Activated CD8-positive, alpha-beta memory T cell treated with anti-CD3 and anti-CD28 coated beads, Interleukin-2, amount 50 U/mL, for 1 hour (primary cell): ENCODE data around the gene OTUD6A.

Source experiments
- DNase-seq: peaks from one replicate; pipeline ENCODE4 v3.0.0-alpha.2; 2020; ENCODE audit errors: extremely low read depth

The OTUD6A gene, protein sequence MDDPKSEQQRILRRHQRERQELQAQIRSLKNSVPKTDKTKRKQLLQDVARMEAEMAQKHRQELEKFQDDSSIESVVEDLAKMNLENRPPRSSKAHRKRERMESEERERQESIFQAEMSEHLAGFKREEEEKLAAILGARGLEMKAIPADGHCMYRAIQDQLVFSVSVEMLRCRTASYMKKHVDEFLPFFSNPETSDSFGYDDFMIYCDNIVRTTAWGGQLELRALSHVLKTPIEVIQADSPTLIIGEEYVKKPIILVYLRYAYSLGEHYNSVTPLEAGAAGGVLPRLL

DNA sequence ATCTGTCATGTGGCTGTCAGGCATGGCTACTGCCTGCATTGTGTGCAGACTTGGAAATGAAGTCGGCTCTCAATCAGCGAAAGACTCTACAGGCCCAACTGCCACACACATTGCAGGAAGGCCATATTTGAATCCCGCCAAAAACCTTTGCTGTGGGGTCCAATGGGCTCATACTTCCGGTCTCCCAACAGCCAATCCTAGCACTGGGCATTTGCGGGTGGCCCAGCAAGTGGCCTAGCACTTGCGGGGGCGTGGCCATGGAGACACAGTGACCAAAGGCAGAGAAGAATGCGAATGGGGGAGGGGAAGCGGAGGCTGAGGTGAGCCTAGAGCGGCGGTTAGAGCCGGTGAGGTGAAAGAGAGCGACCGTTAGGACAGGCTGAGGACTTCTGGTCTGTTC lies at the start of gene OTUD6A:
OTUD6A (plus strand) TSS at position 382 of the 400 bp plus-strand sequence. CDS start 68 bp downstream, outside the sequence.
- no peak for DNase-seq

DNA sequence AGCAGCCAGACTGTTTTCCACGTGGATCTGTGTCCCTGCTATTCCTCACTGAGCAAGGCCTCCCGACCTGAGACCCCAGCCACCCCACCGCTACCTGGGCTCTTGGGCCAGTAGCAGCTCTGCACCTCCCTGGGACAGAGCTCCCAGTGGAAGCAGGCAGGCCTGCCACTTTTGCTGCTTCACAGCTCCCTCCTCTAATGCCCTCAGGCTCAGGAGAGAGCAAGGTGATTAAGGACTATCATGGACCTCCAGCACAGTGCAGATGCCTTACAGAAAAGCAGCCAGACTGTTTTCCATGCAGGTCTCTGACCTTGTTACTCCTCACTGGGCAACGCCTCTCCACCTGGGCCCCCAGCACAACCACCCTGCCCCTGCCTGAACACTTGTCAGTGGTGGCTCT lies 49.5 kb upstream of the OTUD6A start:
- no peak for DNase-seq

DNA sequence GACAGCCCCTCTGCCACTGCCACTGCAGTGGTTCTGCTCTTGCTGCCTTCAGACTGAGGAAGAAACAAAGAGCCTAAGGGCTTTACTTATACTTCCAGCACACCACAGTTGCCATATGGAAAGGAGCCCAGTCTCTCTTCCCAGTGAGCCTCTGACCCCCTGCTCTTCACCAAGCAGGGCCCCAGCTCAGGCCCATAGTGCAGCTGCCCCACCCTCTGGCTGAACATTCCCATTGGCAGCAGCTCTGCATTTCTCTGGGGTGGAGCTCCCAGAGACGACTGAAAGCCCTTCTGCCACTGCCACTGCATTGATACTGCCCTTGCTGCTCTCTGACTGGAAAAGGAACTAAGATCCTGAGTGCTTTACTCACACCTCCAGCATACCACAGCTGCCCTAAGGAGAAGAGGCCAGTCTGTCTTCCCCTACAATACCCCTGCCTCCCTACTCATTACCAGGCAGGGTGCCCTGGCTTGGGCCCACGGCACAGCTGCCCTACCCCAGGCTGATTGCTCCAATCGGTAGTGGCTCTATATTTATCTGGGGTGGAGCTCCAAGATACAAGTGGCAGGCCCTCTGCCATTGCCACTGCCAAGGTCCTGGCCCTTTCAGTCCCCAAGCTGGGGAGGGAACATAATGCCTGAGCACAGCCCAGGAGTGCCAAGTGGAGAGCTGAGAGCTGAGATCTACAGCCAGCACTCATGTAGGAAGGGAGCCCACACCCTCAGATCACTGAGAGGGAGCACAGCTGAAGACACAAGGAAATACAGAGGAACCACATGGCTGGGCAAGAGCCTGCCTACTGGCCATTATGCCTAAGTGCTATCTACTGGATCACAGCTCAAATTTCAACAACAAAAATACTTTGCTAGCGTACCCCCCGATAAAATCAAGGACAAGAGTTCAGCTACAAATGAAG lies 48.5 kb upstream of the OTUD6A start:
- no peak for DNase-seq

DNA sequence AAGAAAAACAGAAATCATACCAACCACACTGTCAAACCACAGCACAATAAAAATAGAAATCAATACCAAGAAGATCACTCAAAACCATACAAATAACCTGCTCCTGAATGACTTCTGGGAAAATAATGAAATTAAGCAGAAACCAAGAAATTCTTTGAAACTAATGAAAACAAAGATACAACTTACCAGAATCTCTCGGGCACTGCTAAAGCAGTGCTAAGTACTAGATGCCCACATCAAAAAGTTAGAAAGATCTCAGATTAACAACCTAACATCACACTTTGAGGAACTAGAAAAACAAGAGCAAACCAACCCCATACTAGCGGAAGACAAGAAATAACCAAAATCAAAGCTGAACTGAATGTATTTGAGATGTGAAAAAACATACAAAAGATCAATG lies 45.7 kb upstream of the OTUD6A start:
- no peak for DNase-seq

DNA sequence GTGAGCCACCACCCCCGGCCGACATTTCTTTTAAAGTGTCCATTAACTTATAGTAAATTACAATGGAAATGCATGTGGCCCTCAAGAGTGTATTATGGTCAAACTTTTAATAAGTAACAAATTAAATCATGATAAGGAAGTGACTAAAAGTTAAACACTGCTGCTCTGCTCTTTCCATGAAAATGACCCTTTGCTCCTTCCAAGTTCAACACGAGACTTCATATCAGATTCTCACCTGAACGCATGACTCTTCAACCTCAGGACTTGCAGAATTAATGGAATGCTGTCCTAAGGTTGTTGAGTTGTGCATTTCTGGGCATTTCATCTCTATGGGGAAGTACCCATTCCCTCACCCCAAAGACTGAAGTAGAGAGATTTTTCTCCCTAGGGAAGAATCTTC lies 39.6 kb upstream of the OTUD6A start:
- no peak for DNase-seq

DNA sequence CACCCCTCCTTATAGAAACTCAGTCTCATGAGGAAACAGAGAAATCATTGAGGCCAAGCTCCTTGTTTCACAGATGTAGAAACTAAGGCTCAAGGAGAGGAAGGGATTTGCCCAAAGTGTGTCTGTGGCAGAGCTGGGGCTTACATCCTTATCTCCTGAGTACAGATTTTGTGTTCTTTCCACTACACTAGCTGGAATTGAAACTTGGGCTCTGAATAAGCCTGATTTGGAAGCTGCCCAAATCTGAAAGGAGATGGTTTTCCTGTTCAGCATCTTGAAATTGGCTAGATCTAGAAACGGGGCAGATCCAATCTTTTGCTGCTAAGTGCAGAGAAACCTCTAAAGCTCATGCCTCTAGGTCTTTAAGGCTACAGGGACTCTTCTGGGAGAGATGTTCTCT lies 36.8 kb upstream of the OTUD6A start:
- DNase-seq, result no peak

DNA sequence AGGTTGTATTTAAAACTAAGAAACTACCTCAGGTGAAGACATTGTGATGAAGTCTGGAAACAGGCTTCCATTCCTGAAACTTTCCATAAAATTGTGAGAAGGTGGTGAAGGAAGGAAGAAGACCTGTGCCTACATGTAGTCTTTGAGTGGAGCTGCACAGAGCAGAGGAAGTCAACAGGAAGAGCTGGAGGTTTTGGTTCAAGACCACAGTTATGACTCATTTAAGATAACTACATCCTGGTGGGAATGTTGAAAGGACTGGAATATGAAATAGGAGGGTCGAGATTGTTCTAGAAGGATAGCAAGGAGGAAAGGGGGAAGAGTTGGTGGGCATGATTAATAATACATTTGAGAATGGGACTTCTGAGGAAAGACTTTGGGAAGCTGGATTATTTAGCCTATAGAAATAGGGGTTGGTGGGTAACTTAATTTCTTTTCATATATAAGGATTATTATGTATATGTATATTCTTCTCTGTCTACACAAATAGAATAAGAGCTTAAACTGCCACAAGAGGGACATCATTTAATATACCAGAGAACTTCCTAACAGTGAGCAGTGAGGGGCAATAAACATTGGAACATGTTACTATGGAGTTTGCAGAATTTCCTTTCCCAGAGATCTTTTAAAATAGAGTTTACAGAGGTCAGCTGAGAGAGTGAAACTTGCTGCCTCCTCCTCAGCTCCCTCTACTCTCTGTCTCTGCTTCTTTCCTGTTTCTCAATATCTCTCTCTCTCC lies 36.0 kb upstream of the OTUD6A start:
- no peak for DNase-seq

DNA sequence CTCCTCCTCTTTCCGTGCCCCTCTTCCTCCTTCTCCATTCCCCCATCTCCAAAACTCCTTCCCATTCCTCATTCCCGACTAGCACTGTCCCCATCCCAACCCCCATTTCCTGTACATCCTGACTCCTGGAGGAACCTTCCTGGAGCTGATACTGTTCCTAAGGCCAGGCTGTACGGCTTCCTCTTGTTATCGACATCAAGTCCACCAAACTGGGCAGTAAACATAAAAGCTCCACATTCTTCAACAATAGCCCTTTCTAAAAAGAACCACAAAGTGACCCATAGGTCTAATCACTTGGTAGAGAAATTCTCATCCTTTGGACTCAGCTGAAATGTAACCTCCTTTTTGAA lies 35.4 kb upstream of the OTUD6A start:
- no peak for DNase-seq

DNA sequence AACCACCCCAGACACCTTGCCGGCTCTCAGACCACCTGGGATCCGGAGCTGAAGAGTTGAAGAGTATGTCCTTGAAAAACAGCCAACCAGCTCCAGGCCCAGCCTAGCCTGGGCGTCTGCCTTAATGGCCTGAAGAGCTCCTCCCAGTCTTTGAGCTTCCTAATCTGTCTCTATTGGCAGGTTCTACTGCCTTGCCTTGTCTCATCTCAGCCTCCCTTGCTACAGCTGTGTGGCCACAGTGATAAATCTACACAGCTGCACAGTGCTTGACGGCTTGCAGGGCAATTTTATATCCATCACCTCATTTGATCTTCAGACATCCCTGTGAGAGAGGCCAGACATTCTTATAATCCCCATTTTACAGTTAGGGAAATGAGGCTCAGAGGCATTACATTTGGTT lies 32.4 kb upstream of the OTUD6A start:
- DNase-seq, result no peak

DNA sequence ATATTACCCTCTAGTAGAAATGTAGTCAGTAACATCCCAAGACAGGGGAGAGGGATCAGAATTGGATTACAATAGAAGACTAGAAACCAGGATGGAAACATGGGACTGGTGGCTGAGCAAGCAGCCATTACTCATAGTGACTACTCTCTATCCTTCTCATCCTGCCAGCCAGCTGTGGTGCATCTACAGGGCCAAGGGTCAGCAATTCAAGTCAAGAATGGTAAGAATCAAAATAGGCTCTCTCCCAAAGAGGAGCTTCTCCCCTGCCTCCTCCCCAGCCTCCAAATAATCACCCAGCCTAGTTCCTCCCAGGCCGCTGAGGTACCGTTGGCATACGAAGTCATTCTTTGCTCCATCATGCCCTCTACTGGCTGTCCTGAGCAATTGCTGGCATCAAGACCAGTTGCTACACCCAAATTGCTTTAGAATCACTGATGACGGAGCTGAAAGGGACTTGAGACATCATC lies 31.9 kb upstream of the OTUD6A start:
- DNase-seq, result no peak

DNA sequence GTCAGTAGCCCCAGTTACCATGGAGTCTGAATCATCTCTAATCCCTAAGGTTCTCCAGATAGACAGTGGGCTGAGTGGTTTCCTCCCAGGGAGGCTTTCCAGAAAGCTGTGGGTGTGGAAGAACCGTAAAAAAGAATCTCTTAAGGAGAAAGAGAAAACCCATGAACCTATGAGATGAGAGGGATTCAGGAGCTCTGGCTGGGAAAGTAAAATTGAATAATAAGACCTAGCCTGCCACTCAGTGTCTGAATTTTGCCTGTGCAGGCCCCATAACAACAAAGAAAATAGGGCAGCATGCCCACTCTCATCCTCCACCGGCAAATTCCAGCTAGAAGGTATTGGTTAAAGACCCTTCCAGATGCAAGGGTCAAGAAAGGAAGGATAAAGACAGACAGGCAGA lies 29.5 kb upstream of the OTUD6A start:
- DNase-seq, result no peak

DNA sequence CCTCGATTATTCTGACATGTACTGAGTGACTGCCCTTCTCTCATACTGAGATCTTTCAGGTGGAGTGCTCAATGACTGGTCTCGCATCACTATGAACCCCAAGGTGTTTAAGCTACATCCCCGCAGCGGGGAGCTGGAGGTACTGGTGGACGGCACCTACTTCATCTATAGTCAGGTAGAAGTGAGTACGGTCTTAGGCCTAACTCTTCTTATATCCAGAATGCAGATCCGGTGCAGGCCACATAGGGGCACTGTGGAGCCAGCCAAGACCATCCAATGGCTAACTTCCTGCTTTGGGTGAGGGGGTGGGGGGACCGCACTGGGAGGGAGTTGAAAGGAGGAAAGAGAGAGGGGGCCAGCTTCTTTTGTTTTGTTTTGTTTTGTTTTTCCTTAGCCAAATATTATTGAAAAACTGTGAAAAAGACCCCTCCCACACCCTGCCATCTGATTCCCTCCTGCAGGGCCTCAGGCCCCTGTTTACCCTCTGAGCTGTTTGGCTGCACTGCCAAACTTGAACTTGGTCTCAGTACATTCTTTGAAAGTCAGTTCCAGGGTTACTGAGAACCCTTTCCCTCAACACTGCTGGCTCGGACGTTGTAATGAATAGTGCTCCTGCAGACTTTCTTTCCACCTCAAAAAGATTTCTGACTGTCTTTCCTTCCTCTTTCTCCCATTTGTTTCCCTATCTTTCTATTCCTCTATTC lies 28.8 kb upstream of the OTUD6A start:
- no peak for DNase-seq

DNA sequence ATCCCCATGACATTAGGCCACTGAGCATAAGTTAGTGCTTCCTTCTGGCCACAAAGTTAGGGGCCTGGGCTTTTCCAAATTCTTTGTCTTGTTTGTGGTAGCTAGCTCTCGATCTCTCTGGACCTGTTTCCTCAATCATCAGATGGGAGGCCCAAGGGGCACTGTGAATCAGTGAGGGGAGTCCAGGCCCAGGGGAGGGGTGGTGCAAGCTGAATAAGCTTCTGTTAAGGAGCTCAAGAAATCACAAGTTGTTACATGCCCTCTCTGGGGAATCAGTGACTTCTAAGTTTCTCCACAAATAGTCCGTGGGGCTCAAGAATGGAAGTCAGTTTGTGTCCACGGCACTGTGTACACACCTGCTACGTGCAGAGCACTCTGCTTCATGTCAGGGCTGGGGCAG lies 27.6 kb upstream of the OTUD6A start:
- DNase-seq, result no peak

DNA sequence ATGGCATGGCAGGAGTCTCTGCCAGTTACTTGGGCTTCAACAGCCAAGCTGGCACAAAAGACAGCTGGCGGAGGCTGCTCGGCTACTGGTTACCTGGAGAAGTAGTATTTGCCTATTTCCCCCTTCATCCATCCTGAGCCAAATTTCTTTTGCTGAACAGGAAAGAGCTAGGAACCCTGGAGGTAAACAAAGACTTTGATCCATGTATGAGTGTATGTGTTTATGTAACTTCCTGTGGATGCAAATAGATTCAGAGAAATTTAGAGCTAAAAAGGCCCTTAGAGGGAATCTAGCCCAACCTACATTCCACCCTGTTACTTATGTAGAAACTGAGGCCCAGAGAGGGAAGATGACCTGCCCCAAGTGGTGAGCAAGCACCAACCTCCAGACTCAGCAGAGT lies 23.7 kb upstream of the OTUD6A start:
- no peak for DNase-seq

DNA sequence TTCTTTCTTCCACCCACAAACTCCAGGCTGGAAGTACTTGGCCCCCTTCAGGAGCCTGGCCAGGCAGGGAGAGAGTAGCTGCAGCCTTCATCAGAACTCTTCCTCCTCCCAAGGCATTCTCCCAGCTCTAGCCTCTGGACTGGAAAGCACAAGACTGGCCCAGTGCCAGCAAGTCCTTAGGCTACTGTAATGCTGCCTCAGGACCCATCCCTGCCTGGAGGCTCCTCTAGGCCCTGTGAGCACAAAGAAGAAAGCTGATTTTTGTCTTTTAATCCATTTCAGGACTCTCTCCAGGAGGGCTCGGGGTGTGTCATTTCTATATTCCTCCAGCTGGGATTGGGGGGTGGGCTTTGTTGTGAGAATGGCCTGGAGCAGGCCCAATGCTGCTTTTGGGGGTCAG lies 23.3 kb upstream of the OTUD6A start:
- no peak for DNase-seq

DNA sequence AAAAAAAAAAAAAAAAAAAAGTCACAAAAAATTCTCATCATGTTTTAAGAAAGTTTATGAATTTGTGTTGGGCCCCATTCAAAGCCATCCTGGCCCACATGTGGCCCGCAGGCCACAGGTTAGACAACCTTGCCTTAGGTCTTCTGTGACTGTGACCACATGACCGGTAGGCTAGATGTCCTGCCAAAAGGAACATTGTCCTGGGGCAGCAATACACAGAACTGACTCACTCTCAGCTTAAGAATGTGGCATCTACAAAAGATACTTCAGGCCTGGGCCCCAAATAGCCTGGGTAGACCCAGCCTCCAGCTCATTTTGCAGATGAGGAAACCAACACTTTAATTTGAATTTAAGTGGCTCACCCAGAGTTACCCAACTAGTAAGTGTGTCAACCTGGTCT lies 22.5 kb upstream of the OTUD6A start:
- DNase-seq, result no peak

DNA sequence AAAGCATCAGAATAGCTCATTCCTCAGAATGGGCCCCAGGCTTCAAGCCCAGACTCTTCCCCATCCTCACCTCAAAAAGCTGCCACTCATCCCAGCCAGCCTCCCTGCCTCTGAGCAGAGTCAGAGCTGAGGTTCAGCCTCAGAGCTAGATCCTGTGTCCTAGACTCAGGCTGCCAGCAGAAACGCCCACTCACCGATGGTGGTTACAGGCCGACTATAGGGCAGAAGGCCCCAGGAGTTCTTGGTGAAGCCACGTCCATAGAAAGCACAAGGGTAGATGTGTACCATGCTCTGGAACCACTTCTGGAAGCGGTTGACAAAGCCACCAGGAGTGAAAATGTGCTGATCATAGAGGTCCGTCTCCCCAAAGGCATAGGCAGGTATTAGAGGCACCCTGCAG lies 20.3 kb upstream of the OTUD6A start:
- DNase-seq, result no peak

DNA sequence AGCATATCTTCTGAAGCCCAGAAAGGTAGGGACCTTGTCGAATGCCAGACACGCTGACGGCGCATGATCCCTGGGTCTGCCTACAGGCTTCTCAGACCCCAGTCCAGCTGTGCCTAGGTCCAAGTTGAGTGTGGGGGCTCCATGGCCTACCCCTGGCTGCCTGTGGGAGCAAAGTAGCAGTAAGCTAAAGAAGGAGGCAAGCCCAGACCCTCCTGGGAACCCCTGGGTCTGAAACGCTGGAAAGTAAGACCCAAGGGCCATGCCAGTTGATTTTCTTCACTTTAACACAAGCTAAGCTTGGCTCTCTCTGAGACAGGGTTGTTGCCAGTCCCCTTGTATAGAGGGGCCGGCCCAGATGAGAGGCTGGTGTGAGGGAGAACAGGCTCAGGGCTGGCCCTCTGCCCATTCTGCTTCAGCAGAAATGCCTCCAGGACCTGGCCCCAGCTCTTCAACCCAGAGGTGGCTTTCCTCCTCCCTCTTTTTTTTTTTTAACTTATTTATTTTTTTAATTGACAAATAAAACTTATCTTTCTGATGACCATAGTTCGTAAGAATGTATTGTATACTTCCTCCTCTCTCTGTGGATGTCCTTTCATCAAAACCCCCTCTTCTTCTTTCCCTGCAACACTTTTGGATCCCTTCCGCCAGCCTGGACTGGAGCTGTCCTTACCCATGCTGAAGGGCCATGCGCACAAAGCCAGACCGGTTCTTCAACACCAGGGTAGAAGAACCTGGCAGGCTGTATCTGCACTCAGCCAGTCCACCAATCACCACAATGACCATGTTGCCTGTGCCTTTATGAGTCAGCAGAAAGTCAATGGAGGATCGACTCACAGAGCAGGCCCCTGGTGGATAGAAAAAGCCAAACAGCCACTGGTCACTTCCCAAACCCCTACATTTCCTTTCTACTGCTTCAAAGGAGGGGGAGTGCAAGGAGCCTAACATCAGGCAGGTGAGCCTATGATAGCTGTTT lies 19.6 kb upstream of the OTUD6A start:
- DNase-seq, result no peak

DNA sequence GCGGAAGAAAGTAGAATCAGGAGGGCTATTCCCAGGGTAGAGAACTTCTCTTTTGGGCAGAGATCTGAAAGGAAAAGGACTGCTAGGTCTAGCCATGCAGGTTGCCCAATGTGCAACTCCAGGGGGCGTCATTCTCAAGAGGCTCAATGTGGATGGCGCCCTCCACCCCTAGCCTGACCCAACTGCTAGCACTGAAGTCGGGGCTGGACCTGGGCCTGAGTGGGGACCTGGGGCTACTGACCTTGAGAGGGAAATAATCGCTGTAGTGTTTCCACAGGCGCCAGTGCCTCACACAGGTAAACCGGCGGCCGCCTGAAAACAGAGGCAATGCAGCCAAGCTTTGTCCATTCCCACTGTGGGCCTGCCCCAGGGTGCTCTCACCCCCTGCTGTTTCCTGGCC lies 18.6 kb upstream of the OTUD6A start:
- DNase-seq, result no peak

DNA sequence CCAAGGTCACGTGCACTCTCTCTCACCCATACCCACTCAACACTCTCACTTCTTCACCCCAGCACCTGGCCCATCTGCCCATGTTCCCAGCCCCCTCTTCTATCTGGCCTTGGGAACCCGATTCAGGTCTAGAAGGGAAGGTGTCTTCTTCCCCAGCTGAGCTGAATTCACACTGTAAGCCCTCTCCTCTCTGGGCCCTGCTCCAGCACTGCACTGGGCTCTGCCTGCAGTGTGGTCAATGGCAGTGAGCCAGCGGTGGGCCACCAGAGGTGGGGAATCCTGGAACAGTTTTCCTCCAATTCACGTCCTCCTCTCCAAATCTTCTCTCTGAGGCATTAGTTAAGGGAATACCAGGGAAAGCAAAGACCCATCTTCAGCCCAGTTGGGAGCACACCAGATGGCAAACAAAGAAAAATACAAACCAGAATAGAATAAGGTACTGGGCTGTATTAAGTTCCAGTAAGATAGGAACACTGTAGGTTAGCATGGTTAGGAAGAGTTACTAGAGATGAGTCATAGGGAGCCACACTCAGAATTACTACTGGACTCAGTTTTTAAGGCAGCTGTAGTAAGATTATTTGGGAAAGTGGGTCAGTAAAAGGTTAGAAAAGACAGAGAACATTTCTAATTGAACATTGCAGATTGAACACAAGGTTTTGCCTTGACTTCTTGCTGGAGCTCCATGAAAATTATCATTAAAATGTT lies 17.6 kb upstream of the OTUD6A start:
- no peak for DNase-seq
